ENCODE data around the gene TLE7.
A peak's percentile ranks its signal among the peaks of the same experiment; 100 is the strongest.

Gene TLE7

DNA sequence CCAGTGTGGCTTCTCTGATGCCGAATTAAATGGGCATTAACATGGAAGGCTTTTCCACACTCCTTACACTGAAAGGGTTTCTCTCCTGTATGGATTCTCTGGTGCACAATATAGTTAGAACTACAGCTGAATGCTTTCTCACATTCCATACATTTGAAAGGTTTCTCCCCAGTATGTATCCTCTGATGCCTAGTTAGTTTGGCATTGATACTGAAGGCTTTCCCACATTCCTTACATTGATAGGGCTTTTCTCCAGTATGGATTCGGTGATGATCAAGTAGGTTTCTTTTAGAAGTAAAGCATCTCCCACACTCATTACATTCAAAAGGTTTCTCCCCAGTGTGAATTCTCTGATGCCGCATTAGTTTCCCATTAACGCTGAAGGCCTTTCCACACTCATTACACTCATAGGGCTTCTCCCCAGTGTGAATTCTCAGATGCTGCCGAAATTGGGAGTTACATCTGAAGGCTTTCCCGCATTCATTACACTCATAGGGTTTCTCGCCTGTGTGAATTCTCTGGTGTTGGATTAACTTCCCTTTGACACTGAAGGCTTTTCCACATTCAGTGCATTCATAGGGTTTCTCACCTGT is 6.5 kb upstream of the TLE7 start:
- DNase-seq (ENCODE audit: low read depth) = no peak

DNA sequence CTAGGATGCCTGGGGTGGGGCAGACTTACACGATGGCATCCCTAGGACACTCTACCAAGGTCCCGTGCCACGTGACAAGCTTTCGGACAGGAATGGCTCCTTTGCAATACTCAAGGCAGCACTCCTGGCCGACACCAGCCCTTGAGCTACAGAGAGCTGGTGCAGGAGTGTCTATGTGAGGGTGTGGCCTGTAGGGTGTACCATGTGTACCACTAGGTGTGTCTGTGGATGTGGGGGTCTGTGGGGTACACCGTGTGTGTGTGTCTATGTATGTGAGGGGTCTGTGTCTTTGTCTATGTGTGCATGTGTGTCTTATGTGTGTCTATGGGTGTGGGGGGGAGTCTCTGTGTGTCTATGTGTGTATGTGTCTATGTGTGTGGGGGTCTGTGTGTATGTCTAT is 1.9 kb upstream of the TLE7 start:
- no peak for DNase-seq (ENCODE audit: low read depth)

DNA sequence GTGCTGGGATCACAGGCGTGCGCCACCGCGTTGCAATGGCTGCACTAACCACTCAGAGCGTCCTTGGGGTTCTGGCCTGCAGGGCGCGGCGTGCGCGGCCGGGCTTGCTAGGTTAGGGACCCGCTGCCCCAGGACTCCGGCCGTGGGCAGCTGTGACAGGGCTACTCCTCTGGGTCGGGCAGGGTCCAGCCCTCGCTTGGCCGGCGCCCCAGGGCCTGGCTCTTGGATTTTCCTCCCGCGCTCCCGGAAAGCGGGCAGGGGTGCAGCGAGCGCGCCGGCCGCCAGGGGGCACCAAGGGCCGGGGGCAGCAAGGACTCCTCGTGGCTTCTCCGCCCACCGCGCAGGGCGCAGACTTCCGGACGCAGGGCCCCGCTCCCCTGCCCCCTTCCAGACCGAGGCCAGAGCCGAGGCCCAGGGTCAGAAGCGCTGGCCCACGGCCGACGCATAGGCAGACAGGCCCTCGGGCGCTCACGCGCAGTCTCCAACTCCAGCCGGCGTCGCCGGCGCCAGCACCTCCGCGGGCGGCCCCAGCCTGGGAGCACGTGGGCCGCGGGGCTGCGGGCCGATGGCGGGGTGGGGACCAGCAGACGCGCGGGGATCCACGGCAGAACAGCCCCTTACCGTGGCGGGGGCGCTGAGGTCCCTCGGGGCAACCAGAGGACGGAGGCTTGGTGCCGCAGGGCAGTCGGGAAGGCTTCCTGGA is 355 bp downstream of the TLE7 start:
- DNase-seq (ENCODE audit: low read depth) = no peak

DNA sequence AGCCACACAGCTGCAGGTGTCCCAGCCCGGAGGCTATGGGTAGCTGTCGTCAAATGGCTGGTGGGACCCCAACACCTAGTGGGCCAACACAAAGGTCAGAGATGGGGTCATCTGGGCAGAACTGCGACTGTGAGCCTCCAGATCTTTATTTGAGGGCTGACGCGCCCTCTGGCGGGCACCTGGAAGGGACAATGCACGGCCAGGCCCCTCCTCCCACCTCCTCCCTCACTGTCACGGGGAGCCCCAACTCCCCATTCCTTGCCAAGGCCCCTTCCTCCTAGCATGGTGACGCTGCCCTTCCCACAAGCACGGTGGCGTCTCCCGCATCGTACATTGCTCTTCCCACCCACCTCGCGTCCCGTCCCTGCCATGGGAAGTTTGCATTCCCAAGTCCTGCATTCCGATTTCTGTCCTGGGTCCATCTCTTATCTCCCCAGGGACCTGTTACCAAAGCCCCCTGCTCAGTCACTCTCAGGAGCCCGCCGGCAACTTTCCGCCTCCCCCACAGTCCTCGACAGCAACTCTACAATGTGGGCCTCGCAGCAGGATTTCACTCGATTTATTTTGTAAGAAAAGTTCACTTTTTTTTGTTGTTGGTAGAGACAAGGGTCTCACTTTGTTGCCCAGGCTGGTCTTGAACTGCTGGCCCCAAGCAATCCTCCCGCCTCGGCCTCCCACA is 1.0 kb downstream of the TLE7 start:
- DNase-seq (ENCODE audit: low read depth) = no peak

DNA sequence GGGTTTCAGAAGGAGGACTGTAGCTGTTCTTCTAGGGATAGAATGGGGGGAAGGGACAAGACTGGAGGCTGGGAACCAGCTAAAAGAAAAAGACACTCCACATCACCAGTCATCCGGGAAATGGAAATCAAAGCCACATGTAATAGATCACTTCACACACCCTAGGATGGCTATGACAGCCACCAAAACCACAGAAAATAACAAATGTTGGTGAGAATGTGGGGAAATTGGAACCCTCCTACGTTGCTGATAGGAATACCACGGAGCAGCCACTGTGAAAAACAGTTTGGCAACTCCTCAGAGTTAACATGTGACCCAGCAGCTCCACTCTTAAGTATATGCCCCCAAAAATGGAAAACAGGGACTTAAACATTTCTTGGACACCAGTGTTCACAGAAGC is 2.3 kb downstream of the TLE7 start:
- DNase-seq (ENCODE audit: low read depth) = no peak

DNA sequence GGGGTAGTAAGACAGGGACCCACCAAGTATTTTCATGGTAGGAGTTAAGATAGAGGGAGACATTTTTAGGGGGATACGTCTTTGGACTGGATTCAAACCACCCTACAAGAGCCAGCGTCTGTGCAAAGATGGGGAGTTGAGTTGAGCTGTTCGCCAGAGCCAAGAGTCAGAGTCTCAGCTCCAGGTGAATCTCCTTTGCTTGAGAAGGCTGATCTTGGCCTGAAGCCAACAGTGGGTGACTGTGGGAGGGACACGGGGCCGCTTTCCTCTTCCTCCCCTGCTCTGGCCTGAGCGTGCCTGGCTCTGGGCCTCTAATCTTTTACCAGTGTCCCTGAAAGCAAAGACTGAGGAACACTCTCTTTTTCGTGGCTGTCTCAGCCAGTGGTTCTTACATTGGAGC is 5.4 kb downstream of the TLE7 start:
- DNase-seq (ENCODE audit: low read depth) = no peak

DNA sequence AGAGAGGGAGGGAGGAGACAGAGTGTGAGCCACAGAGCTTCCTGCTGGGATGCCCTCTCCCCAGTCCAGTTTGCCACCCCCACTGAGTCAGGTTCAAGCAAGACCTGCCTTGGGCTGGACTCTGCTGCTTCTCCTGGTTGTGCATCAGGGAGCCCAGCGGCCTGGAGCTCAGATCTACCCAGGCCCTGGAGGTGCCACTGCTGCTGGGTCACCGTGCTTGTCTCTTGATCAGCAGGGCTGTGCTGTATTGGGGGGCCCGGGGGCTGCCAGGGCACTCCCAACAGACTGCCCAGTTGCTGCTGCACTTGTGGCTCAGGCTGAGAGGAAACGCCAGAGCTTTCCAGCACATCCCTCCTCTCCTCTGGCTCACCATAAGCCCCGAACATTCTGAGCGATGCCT is 8.9 kb downstream of the TLE7 start:
- DNase-seq (ENCODE audit: low read depth) = no peak

DNA sequence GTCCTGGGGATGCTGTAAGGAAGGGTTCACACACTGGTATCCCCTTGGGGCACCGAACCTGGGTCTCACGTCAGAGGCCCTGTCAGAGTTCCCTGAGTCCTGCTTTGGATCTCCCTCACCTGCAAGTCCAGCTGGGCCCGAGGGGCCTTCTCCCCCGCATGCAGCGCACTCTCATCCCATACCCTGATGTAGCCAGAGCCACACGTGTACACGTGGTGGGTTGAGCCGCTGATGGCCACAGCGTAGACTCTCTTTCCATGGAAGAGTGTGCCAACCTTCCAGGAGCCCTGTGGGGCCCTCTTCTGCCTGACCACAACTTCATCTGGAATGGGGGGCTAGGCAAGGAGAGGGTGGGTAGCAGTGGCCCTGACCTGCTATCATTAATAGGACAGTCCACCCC is 9.9 kb downstream of the TLE7 start:
- DNase-seq (ENCODE audit: low read depth) = no peak

DNA sequence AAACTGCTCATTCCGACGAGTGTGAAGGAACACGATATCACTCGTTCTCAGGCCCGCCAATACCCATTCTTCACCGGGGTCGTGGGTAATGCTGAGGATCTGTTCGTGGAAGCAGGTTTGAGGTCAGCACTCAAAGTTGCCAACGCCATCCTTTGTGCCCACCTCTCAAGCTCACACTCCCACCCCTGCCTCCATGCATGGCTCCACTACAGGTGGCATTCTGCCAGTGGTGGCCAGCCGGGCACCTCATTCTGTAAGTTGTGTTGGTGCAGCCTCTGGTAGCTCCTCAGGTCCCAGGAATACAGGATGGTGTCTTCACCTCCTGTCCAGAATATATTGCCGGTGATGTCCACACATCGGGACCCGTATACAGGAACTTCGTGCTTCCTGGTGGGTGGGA is 10.7 kb downstream of the TLE7 start:
- no peak for DNase-seq (ENCODE audit: low read depth)

DNA sequence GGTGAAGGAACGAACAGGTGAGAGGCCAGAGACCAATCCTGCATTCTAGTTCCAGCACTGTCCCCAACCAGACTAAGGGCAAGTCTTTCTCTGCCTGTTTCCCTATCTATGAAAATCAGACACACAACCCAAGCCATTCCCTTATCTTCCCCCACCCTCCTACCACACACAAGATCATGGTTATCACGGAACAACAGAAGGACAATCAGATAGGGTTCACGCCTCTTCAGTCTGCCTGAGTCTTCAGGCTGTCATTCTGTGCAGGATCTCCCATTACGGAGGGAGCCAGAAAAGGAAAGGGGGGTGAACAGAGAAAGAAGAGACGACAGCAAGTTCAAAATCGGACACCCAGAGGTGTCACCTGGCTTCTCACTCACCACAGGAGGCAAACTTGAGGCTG is 11.1 kb downstream of the TLE7 start:
- no peak for DNase-seq (ENCODE audit: low read depth)

DNA sequence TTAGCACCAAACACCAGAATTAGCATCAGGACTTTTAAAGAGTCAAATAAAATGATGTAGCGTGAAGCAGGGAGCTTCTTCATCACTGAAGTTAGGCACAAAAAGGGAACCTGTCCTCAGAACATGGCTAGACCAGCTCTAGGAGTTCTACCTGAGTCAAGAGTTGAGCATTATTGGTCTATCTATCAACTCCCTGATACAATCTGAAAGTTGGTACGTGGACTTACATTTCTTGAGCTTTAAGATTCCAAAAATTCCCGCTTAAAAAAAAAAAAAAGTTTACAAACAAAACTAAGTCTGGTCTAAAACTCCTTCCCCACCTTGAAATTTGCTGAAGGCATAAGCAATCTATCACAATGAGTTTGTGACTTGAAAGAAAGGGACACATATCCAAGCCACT is 12.3 kb downstream of the TLE7 start:
- DNase-seq (ENCODE audit: low read depth) = no peak

DNA sequence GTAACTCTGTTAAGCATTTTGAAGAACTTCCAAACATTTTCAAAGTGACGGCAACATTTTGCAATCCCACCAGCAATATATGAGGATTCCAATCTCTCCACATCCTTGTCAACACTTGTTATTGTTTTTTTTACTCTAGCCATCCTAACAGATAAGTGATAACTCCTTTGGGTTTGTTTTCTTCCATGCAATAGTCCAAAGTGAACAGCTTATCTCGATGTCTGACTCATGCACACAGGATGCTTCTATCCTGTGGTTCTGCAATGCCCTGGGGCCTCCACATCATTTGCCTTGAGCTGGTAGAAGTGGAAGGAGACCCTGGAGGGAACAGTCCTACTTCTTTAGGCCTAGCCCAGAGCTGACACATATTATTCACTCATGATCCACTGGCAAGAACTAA is 13.0 kb downstream of the TLE7 start:
- DNase-seq (ENCODE audit: low read depth) = peak; percentile 45

DNA sequence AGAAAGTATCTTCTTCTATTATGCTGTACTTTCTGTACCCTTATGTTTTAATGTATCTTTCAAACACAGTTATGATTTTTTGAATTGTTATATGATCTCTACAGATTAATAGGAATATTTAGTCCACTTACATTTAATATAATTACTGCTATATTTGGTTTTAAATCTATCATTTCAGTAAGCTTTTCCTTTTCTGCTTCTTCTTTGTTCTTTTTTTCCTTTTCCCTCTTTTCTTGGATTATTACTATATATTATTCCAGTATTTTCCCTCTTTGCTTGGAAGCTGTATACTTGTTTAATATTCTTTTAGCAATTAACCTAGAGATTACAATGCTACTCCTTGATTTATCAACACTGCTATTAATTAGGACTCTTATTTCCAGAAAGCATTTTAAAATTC is 13.5 kb downstream of the TLE7 start:
- no peak for DNase-seq (ENCODE audit: low read depth)

DNA sequence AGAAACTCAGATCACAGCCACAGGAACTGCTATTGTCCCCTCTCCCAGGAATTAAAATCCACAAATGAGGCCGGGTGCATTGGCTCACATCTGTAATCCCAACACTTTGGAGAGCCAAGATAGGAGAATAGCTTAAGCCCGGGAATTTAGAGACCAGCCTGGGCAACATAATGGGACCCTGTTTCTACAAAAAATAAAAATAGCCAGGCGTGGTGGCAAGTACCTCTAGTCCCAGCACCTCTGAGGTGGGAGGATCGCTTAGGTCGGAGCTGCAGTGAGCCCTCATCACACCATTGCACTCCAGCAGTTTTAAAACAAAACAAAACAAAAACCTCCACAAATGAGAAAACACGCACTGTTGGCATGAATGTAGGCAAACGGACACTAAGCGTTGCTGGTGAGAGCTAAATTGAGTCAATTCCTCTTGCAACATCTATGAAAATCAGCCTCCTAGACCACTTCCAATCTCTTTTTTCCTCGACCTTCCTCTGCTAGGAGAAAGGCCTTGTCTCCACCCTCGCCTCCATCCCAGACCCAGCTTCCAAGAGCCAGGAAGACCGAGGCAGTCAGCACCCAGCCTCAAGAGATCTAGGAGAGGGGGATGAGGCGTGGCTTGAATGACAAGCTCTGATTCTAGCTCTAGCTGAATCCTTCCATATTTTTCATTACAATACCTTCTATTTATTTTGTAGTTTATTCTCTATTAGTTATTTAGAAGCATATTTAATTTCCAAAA is 14.8 kb downstream of the TLE7 start:
- no peak for DNase-seq (ENCODE audit: low read depth)

DNA sequence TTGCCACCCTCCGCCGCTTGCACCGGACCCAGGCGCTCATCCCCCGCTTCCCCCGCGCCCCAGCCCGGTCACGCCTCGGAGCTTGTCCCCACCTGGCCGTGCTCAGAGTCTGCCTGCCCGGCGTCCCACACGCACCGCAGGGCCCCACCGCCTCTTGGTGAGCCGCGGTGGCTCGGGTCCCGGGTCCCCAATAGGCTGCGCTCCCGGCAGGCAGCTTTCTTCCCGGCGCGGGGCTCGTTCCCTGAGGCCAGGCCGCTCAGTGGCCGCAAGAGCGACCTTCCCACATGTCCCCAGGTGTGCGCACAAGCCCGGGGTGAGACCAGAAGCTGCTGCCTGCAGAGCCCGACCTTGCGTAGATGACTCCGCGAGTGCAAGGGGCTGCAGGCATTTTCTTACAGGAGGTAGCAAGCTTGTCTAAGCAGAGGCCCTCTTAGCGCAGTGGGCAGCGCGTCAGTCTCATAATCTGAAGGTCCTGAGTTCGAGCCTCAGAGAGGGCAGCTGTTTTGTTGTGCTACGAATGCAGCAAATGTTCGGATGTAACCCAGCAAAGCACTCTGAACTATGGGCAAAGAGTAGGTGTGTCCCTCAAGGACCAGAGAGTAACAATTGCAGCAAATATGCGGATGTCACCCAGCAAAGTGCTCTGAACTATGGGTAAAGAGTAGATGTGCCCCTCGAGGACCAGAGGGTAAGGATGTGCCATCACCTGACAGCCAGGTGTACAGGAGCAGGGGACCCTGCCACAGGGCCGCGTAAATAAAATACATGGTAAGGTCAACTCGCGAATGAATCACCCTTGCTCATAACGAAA is 15.6 kb downstream of the TLE7 start:
- peak; percentile 94 for DNase-seq (ENCODE audit: low read depth)

DNA sequence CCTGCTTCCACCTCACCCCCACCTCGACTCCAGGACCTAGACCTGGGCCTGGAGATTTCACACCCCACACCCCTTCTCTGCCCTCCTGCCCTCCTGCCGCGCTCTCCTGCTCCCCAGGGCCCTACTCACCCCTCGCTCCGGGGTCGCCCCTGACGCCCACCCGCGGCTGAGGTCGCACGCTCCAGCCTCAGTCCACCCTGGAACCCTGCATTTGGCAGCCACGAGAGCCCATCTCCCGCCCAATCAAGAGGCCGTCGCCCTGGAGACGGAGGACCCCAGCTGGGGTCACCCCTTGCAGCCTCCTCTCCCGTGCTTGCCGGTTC is 16.1 kb downstream of the TLE7 start:
- DNase-seq (ENCODE audit: low read depth) = no peak

DNA sequence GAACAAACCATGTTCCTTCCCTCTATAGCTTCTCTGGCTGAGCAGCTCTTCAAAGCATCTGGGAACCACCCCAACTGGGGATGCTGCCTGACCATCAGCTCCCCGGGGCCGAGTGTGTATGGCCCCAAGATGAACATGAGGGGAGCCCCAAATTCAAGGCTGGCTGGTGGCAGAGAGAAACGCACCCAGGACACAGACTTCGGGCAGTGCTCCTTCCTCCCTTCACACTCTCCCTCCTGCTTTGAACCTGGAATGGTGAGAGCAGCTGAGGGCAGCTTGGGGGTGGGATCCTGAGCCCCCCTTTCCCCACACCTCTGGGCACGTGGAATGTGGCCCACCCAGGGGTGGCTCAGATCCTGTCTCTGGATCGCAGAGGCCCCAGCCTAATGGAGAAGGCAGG is 17.2 kb downstream of the TLE7 start:
- no peak for DNase-seq (ENCODE audit: low read depth)

DNA sequence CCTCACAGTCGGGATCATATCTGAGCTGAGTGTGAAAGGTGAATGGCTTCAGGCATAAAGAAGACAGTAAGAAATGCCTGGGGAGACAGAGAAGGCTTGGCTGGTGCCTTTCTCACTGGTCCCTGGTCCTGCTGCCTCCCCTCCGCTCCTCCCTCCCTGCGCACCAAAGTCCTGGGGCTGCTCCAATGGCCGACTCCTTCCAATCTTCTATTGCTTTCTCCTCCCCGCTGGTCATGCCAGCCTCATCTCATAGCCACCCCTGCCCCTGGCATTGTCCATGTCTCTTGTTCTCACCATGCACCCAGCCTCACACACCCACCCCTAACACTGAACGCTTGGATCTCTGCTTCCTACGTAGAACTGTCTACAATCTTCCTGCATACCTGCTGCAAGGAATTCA is 18.0 kb downstream of the TLE7 start:
- DNase-seq (ENCODE audit: low read depth) = no peak

DNA sequence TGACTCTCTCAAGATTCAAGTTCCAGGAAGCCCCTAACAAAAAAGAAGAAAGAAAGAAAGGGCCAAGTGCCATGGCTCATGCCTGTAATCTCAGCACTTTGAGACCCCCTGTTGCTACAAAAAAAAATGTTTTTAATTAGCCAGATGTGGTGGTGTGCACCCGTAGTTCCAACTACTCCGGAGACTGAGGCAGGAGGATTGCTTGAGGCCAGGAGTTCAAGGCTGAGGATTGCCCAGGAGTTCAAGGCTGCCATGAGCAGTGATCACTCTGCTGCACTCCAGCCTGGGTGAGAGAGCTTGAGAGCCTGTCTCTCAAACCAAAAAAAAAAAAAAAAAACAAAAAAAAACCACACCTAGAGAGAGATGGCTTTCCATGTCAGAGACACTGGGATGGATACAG is 18.8 kb downstream of the TLE7 start:
- no peak for DNase-seq (ENCODE audit: low read depth)

DNA sequence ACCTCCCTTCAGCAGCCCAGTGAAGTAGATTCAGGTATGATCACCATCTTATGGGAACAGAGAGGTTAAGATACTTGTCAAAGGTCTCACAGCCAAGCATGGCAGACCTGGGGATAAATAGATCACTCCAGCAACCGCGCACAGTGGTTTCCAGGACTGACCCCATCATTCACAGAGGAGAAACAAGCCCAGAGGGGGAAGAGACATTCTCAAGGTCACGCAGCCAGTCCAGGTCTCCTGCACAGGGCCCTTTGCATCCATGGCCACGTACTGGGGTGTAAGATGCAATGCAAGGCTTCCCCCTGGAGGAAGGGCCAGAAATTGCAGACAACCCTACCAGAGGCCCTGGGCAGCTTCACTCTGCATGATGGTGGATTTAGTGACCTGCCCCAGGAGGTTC is 19.9 kb downstream of the TLE7 start:
- peak; percentile 38 for DNase-seq (ENCODE audit: low read depth)

DNA sequence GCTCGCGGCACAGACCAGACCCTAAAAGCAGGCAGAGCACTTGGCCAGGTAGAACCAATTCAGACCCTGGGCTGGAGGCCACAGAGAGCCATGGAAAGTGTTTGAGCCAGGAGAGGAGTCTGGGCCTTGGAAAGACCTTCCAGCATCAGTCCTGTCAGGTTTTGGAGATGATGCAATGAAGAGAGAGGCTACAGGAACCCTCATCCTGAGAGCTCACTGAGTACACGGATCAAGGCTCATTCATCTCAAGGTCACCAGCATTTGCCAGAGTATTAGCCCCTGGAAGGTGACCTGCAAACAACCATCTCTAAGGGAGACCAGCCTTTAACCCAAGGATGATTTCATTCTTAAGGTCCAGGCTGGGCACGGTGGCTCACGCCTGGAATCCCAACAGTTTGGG is 27.8 kb downstream of the TLE7 start:
- DNase-seq (ENCODE audit: low read depth) = no peak

DNA sequence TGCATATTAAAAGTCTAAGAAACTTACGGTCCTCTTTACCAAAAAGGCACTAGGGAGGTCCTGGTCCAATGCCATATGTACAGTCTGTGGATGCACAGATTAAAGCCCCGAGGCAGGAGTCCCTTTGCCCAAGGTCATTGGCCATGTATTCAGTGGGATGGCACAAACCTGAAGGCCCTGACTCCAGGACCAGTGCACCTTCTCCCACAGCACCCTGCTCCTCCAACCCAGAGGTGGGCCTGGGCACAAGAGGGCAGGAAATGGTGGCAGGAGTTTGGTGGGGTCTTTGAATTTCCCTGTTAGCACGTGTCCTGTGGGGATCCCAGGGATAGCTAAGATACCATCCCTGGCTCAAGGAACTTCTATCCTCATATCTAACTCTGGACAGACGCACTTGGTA is 28.5 kb downstream of the TLE7 start:
- DNase-seq (ENCODE audit: low read depth) = no peak
